Heart left ventricle (tissue), 13 donors: Measurements from ENCODE around the gene AQP11.
A peak's percentile ranks its signal among the peaks of the same experiment; 100 is the strongest.

ENCODE experiments used
- POLR2A ChIP-seq, 2 donors: fragments of 450-650 bp; IDR thresholded peaks; one replicate each; pipeline ENCODE4 v1.6.1; 2017; ENCODE audit warnings: antibody characterized with exemption in 2 of 2, mild to moderate bottlenecking in 2 of 2, moderate library complexity in 2 of 2
- TF ChIP-seq, protein P1 (sequence below), 12 donors: fragments of 200-600 bp; sonication (generic) in 4 of 12; IDR thresholded peaks; one replicate each; pipeline versions ENCODE4 v1.5.0 to v1.8.0; 2018 to 2022; ENCODE audit warnings: antibody characterized with exemption in 12 of 12, mild to moderate bottlenecking in 5 of 12
- donor health status: ischemic (EF 13 %, LVEDD 7.1; RV severe dilation, severe dysfunction).
- donor health status: DM: no; HTN: yes; CAD: no.
- donor health status: DM: no; HTN: no; CAD: no.
- donor health status: ischemic (EF 25% LVEDD 6.9; RV normal size, moderate dysfunction).
- donor health status: ischemic (EF 25% LVEDD 5.7; RV mildly dilated, moderate dysfunction).
- donor health status: ischemic (EF 35%, LVEDD 5.7; RV mildly dilated, moderate dysfunction).
- donor health status: nonischemic (EF 11% LVEDD 7.7; RV severe dilation, severe dysfunction).
- donor health status: DM: yes; HTN: yes; CAD: no.
- donor health status: PGD.
- donor health status: ischemic (EF 29% LVEDD 5.4; RV normal size, mild dysfunction).
- donor health status: nonischemic (EF 23%, LVEDD 6.1; RV moderate dilation, normal function).

DNA sequence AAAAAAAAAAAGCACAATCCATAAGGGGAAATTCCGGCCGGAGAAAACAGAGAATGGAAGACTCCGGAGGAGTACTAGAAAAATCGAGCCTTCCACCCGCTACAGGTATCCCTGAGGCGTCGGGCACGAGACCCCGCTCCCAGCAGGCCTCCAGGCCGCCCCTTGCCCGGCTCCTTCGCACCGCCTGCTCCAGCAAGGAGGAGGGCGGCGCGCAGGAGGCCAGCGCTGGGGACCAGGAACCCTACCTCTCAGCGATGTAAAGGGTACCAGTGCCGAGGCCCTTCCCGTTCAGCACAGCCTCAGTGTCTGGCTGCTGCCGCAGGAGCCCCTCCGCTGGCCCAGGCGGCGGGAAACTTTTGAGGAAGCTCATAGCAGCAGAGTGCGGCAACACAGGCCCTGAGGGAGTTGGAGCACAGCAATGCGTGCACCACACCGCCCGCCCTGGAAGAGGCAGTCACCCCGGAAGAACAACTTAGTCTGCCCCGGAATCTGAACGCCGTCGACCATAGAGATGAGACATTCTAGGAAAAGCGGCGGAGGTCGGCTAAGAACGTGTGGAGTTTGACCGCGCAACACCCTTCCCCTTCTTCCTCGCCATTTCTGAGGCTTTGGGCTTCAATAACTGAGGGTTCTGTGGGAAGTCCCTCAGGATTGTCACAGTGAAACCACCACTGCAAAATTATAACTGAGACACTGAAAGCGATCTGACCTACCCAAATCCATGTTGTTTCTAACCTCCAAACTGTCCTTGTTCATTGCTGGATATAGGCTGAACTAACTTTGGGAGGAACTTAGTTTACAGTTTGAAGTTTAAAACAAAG lies 47.8 kb downstream of the AQP11 start, which contains the start of gene CLNS1A:
- peak in 1 of 2 donors; percentile 71 for TF ChIP-seq POLR2A (IDR thresholded peaks at IDR 0.05)
- TF ChIP-seq, protein P1, sequence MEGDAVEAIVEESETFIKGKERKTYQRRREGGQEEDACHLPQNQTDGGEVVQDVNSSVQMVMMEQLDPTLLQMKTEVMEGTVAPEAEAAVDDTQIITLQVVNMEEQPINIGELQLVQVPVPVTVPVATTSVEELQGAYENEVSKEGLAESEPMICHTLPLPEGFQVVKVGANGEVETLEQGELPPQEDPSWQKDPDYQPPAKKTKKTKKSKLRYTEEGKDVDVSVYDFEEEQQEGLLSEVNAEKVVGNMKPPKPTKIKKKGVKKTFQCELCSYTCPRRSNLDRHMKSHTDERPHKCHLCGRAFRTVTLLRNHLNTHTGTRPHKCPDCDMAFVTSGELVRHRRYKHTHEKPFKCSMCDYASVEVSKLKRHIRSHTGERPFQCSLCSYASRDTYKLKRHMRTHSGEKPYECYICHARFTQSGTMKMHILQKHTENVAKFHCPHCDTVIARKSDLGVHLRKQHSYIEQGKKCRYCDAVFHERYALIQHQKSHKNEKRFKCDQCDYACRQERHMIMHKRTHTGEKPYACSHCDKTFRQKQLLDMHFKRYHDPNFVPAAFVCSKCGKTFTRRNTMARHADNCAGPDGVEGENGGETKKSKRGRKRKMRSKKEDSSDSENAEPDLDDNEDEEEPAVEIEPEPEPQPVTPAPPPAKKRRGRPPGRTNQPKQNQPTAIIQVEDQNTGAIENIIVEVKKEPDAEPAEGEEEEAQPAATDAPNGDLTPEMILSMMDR (IDR thresholded peaks at IDR 0.05), result peak in 2 of 12 donors; percentile 10
